Omental fat pad (tissue), 4 donors: ENCODE data around the gene SYMPK. TPM values are rescaled to one million over a fixed set of nuclear protein-coding genes. Genes with fewer than 3 reads are reported as not detected.

Experiments
- ATAC-seq: fragments of 150-250 bp; one replicate; pipeline ENCODE4 v1.9.1; 2016; ENCODE audit warnings: mild to moderate bottlenecking, moderate library complexity; ENCODE audit not compliant: low FRiP score
- DNase-seq: peaks from one replicate; pipeline ENCODE4 v3.0.0-alpha.2; 2019; ENCODE audit warnings: low spot score
- total RNA-seq, 4 donors: library from RNA; depleted of rRNA; stranded (reverse); fragments of >200 nt; gene quantifications; one replicate each; pipeline ENCODE4 v1.1.0, GENCODE V29; 2016
- TF ChIP-seq, protein P1 (sequence below), 3 donors: fragments of 450-650 bp; IDR thresholded peaks; one replicate each; pipeline ENCODE4 v1.5.1; 2016 to 2017; ENCODE audit warnings: antibody characterized with exemption in 3 of 3, mild to moderate bottlenecking in 3 of 3, moderate library complexity in 2 of 3

The SYMPK gene
- total RNA-seq, 4 donors from 2014 or later: 17.3 to 35.2 (median 27.1) TPM

DNA sequence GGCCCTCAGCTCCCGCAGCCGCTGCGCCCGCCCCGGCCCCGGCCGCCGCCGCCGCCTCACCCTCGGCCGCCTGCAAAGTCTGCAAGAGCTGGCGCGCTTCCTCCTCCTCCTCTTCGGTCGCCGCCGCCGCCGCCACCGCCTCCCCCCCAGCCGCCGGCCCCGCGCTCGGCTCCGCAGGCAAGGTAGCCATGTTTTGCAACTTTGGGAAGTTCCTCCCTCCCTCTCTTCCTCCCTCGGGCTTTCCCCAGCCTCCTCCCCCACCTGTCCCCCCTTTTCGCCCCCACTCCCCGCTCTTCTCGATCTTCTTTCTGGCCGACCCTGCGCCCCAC lies 94.3 kb downstream of the SYMPK start:
- ATAC-seq (no peak), DNase-seq (no peak)
- TF ChIP-seq, protein P1, sequence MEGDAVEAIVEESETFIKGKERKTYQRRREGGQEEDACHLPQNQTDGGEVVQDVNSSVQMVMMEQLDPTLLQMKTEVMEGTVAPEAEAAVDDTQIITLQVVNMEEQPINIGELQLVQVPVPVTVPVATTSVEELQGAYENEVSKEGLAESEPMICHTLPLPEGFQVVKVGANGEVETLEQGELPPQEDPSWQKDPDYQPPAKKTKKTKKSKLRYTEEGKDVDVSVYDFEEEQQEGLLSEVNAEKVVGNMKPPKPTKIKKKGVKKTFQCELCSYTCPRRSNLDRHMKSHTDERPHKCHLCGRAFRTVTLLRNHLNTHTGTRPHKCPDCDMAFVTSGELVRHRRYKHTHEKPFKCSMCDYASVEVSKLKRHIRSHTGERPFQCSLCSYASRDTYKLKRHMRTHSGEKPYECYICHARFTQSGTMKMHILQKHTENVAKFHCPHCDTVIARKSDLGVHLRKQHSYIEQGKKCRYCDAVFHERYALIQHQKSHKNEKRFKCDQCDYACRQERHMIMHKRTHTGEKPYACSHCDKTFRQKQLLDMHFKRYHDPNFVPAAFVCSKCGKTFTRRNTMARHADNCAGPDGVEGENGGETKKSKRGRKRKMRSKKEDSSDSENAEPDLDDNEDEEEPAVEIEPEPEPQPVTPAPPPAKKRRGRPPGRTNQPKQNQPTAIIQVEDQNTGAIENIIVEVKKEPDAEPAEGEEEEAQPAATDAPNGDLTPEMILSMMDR (IDR thresholded peaks at IDR 0.05): no peak

DNA sequence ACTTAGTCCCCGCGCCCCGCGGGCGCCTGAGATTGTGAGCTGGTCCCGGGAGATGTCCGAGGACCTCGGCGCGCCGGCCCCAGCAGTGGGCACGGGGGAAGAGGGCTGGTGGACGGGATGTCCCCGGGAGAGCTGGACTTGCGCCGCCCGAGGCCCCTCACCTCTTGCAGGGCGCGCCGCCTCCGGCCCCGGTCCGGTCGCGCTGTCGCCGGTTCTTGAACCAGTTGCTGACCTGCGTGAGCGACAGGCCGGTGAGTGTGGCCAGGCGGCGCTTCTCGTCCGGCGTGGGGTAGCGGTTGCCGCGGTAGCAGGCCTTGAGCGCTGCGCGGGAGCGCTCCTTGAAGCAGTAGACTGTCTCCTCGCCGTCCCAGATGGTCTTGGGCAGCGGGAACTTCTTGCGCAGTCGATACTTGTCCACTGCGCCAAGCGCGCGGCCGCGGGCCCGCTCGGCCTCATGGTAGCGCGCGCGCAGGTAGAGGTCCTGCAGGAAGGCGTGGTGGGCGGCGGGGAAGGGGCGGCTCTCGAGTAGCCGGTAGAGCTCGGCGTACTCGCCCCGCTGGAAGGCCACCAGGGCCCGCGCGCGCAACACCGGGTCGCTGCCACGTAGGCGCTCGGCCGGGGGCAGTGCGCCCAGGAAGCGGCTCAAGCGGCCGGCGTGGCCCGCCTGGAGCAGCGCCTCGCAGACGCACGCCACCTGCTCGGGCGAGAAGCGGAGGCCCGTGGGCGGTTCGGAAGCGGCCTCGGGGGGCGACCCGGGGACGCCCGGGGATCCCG lies 94.9 kb downstream of the SYMPK start:
- no peak for ATAC-seq
- TF ChIP-seq, protein P1 (IDR thresholded peaks at IDR 0.05): no peak
- DNase-seq: no peak

- peak; percentile 55 for DNase-seq
These were observed 95.5 kb downstream of the SYMPK start for GRCh38 chr19:45767410-45767880.

DNA sequence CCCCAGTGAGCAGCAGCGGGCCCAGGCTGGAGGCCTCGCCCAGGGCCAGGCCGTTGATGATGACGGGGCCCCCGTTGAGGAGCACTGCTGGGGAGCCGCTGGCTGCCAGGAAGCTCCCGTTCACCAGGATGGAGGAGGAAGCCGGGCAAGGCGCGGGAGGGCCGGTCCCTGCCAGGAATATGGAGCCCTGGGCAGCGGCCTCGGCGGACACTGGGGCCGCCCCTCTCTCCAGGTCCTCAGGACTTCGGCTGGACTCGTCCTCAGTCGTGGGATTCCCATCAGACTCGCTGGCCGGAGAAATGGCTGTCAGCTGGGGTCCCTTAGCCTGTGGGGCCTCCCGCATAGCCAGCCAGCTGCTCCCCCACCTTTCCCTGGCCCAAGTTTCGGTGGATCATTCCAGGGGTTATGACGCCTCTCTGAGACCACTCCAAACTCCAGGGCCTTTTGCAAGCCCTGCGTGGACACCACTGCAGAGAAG lies 96.0 kb downstream of the SYMPK start:
- DNase-seq (no peak), ATAC-seq (no peak)
- TF ChIP-seq, protein P1 (IDR thresholded peaks at IDR 0.05): no peak

More at GRCh38 chr19:45767410-45767880, 95.5 kb downstream of the SYMPK start:
- TF ChIP-seq, protein P1 (IDR thresholded peaks at IDR 0.05): no peak
- ATAC-seq: peak; percentile 34

DNA sequence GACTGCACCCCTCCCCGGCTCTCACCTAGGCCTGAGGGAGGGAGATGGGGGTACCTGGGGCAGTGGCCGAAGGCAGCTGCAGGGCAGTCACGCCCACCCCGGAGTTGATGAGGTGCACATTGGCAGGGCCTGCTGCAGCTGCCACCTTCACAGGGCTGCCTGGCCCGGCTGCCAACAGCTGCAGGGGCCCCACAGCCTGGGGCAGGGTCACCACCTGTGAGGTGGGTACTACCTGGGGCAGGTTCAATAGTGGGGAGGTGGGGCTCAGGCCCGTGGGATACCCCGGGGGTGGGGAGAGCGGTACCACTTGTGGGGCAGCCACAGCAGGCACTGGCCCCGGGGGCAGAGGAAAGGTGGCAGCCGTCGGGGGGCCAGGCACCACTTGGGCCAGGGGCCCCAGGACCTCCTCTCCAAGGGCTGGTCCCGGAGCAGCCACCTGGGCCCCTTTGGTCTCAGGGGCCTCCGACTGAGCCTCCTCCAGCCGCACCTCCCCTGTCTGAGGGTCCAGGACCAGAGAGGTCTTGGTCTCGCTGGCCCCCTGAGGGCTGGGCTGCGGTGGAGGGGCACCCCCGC lies 96.6 kb downstream of the SYMPK start:
- no peak for ATAC-seq
- no peak for DNase-seq
- TF ChIP-seq, protein P1 (IDR thresholded peaks at IDR 0.05): no peak

DNA sequence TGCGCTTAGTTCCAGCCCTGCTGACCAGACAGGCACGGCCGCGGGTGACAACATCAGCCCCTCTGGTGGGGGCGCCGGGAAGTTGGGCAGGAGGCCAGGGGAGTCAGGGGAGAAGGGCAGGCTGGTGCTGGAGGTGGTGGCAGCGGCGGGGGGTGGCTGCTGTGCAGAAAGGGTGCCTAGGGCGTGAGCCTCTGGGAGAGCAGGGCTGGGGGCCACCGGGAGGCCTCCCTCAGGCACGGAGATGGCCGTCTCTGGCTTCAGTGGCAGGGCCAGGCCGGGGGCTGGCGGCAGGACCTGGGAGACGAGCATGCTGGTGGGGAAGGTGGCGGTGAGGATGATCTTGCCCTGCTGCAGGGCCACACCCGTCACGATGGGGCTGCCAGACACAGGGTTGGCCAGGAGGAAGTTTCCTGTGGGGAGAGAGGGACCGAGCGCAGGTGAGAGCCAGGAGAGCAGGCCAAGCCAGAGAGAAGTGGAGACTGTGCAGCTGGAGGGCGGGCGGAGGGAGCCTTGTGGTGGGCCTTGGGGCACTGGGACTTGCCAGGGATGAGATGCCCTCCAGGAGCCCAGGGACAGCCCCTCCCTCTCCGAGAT lies 97.1 kb downstream of the SYMPK start:
- no peak for DNase-seq
- no peak for ATAC-seq
- TF ChIP-seq, protein P1 (IDR thresholded peaks at IDR 0.05): no peak

Other genes with a start within 250 kb of the SYMPK start
- gene EML2, start 223.8 kb downstream of the SYMPK start, total RNA-seq: 10 to 100 TPM; 18.0 to 22.4 (median 19.9) TPM
- gene GIPR, start 194.9 kb downstream of the SYMPK start, total RNA-seq: 1 to 10 TPM; 1.1 to 8.7 (median 2.5) TPM
- gene SNRPD2, start 171.2 kb downstream of the SYMPK start, total RNA-seq: 100 to 1,000 TPM; 104 to 194 (median 148) TPM
- 1 to 10 TPM; 2.7 to 5.8 (median 5.2) TPM for gene QPCTL, start 170.5 kb downstream of the SYMPK start, total RNA-seq
- gene FBXO46, start 132.3 kb downstream of the SYMPK start, total RNA-seq: 1 to 10 TPM; 5.8 to 7.6 (median 6.7) TPM
- not detected for gene MEIOSIN, start 129.7 kb downstream of the SYMPK start, total RNA-seq
- gene SIX5, start 93.9 kb downstream of the SYMPK start, total RNA-seq: 10 to 100 TPM in 1 of 4 donors, 1 to 10 TPM in 3; 4.3 to 13.4 (median 7.8) TPM
- 10 to 100 TPM in 3 of 4 donors, 1 to 10 TPM in 1; 9.4 to 30.1 (median 23.2) TPM for gene DMPK, start 80.7 kb downstream of the SYMPK start, total RNA-seq
- 10 to 100 TPM; 26.2 to 42.5 (median 35.9) TPM for gene DMWD, start 70.3 kb downstream of the SYMPK start, total RNA-seq
- gene RSPH6A, start 47.8 kb downstream of the SYMPK start, total RNA-seq: under 1 TPM in 1 of 4 donors, not detected in 3; 0.24 TPM
- gene FOXA3, start 1.2 kb upstream of the SYMPK start, total RNA-seq: under 1 TPM in 2 of 4 donors, not detected in 2; 0.38 to 0.79 TPM
- gene IRF2BP1, start 23.0 kb upstream of the SYMPK start, total RNA-seq: 10 to 100 TPM; 10.6 to 14.2 (median 11.2) TPM
- gene MYPOP, start 39.5 kb upstream of the SYMPK start, total RNA-seq: 1 to 10 TPM; 1.3 to 6.8 (median 2.6) TPM
- gene NANOS2, start 51.6 kb upstream of the SYMPK start, total RNA-seq: not detected
- gene NOVA2, start 110.7 kb upstream of the SYMPK start, total RNA-seq: 10 to 100 TPM in 1 of 4 donors, 1 to 10 TPM in 2, under 1 TPM in 1; 0.74 to 10.9 (median 3.8) TPM
- 10 to 100 TPM in 1 of 4 donors, 1 to 10 TPM in 3; 3.6 to 10.4 (median 6.1) TPM for gene CCDC61, start 132.3 kb upstream of the SYMPK start, total RNA-seq
- not detected for gene PGLYRP1, start 159.9 kb upstream of the SYMPK start, total RNA-seq
- not detected for gene IGFL4, start 177.9 kb upstream of the SYMPK start, total RNA-seq